H1 (cell line): ENCODE measurements around the gene GHRL. TPM values are rescaled to one million over a fixed set of nuclear protein-coding genes. Genes with fewer than 3 reads are reported as not detected.

Source experiments
- CTCF ChIA-PET: fragments of 300-600 bp; sonication (Branson Sonifier 250); formaldehyde crosslinking; loops from one replicate; lab custom pipeline; 2021; ENCODE audit not compliant: partially characterized antibody; lab: Charles Lee
- POLR2A ChIA-PET: fragments of 300-600 bp; sonication (Branson Sonifier 250); formaldehyde crosslinking; loops from one replicate; lab custom pipeline; 2021; ENCODE audit warnings: inconsistent platforms; ENCODE audit not compliant: partially characterized antibody; lab: Charles Lee
- DNase-seq, 2 experiments: peaks; one replicate each; pipeline versions ENCODE4 v3.0.0 to v3.0.0-alpha.2; 2010 to 2022; ENCODE audit warnings: low spot score in 2 of 2, low read depth in 1 of 2, mixed read lengths in 1 of 2
- FAIRE-seq: peaks from 2 replicates; lab custom pipeline; 2011; peaks lifted over from hg19 to GRCh38; lab: Jason Lieb, UNC
- H2AFZ ChIP-seq: 2 replicates; pipeline ENCODE4 v1.8.1; 2012; ENCODE audit warnings: low read length, inconsistent platforms
- H2AK5ac ChIP-seq: 2 replicates; pipeline ENCODE4 v1.6.1; 2013; ENCODE audit warnings: low read depth, low read length
- H2BK120ac ChIP-seq: replicated peaks from 2 replicates; pipeline ENCODE3; 2013; ENCODE audit warnings: low read depth, low read length, inconsistent platforms
- H2BK12ac ChIP-seq: 2 replicates; pipeline ENCODE4 v1.6.1; 2013; ENCODE audit warnings: low read depth, low read length
- H2BK15ac ChIP-seq: 2 replicates; pipeline ENCODE4 v1.6.1; 2013; ENCODE audit warnings: low read length
- H2BK20ac ChIP-seq: 2 replicates; pipeline ENCODE4 v1.6.1; 2013; ENCODE audit warnings: low read length
- H2BK5ac ChIP-seq: 2 replicates; pipeline ENCODE4 v1.6.1; 2013; ENCODE audit warnings: low read depth, low read length
- H3K14ac ChIP-seq: 2 replicates; pipeline ENCODE4 v1.6.1; 2013; ENCODE audit warnings: inconsistent platforms; ENCODE audit not compliant: insufficient read length
- H3K18ac ChIP-seq: 2 replicates; pipeline ENCODE4 v1.6.1; 2013; ENCODE audit warnings: low read length; ENCODE audit errors: extremely low read depth
- H3K23ac ChIP-seq: 2 replicates; pipeline ENCODE4 v1.6.1; 2013; ENCODE audit warnings: inconsistent platforms; ENCODE audit not compliant: insufficient read length
- H3K23me2 ChIP-seq: 2 replicates; pipeline ENCODE4 v1.6.1; 2013; ENCODE audit warnings: low read depth, low read length
- H3K27ac ChIP-seq: 2 replicates; pipeline ENCODE4 v1.6.1; 2011; ENCODE audit warnings: low read depth, low read length, inconsistent platforms
- H3K27me3 ChIP-seq, 4 experiments: replicated peaks in 1 of 4; 1 replicate in 1 of 4; 2 replicates in 3 of 4; pipeline versions ENCODE4 v1.6.1 to v1.8.1; 2011 to 2013; ENCODE audit warnings: low read length in 3 of 4, mild to moderate bottlenecking in 3 of 4, inconsistent platforms in 2 of 4, mixed read lengths in 2 of 4, moderate library complexity in 1 of 4; ENCODE audit not compliant: control insufficient read depth in 3 of 4, insufficient read depth in 3 of 4; ENCODE audit errors: extremely low read depth in 1 of 4
- H3K36me3 ChIP-seq, 4 experiments: 2 replicates each; pipeline versions ENCODE4 v1.6.1 to v1.8.1; 2011 to 2013; ENCODE audit warnings: mild to moderate bottlenecking in 4 of 4, low read length in 3 of 4, moderate library complexity in 2 of 4, control low read depth in 1 of 4, inconsistent platforms in 1 of 4; ENCODE audit not compliant: insufficient read depth in 4 of 4, control insufficient read depth in 2 of 4
- H3K4ac ChIP-seq: replicated peaks from 2 replicates; pipeline ENCODE3; 2013; ENCODE audit warnings: low read length, low read depth, mixed read lengths, inconsistent platforms; ENCODE audit not compliant: insufficient read length
- H3K4me1 ChIP-seq, 4 experiments: replicated peaks in 1 of 4; 1 replicate in 1 of 4; 2 replicates in 3 of 4; pipeline versions ENCODE4 v1.6.1 to v1.8.1; 2011 to 2013; ENCODE audit warnings: low read length in 3 of 4, inconsistent platforms in 2 of 4, mixed read lengths in 1 of 4; ENCODE audit not compliant: insufficient read depth in 4 of 4, control insufficient read depth in 3 of 4
- H3K4me2 ChIP-seq, 2 experiments: 2 replicates each; pipeline versions ENCODE4 v1.6.1 to v1.8.1; 2011 to 2013; ENCODE audit warnings: low read depth in 2 of 2, low read length in 2 of 2, control low read depth in 1 of 2, inconsistent platforms in 1 of 2, mild to moderate bottlenecking in 1 of 2; ENCODE audit not compliant: insufficient read depth in 1 of 2
- H3K4me3 ChIP-seq, 4 experiments: fragments of 200-600, 300-600 bp in 1 of 4; sonication (generic), shearing (Covaris generic), sonication (Bioruptor Twin) in 1 of 4; 2 replicates each; pipeline versions ENCODE4 v1.5.1 to v1.8.1; 2011 to 2016; ENCODE audit warnings: low read length in 4 of 4, low read depth in 3 of 4, control low read depth in 2 of 4, inconsistent platforms in 2 of 4, mild to moderate bottlenecking in 2 of 4, mixed read lengths in 1 of 4, moderate library complexity in 1 of 4; ENCODE audit not compliant: insufficient read depth in 2 of 4; ENCODE audit errors: extremely low read depth in 1 of 4
- H3K56ac ChIP-seq: replicated peaks from 2 replicates; pipeline ENCODE3; 2013; ENCODE audit warnings: low read depth, mild to moderate bottlenecking, mixed read lengths, low read length, inconsistent platforms; ENCODE audit not compliant: insufficient read length
- H3K79me1 ChIP-seq: 2 replicates; pipeline ENCODE4 v1.6.1; 2013; ENCODE audit warnings: low read depth, low read length, control low read depth
- H3K79me2 ChIP-seq, 2 experiments: 2 replicates each; pipeline versions ENCODE4 v1.6.1 to v1.8.1; 2012 to 2013; ENCODE audit warnings: low read length in 2 of 2, mild to moderate bottlenecking in 2 of 2, inconsistent platforms in 1 of 2; ENCODE audit not compliant: insufficient read depth in 2 of 2, control insufficient read depth in 1 of 2
- H3K9ac ChIP-seq, 4 experiments: replicated peaks in 1 of 4; 1 replicate in 1 of 4; 2 replicates in 3 of 4; pipeline versions ENCODE4 v1.6.1 to v1.8.1; 2011 to 2013; ENCODE audit warnings: low read depth in 3 of 4, low read length in 3 of 4, control low read depth in 2 of 4, mild to moderate bottlenecking in 2 of 4, moderate library complexity in 2 of 4, inconsistent platforms in 1 of 4; ENCODE audit errors: extremely low read depth in 1 of 4
- H3K9me3 ChIP-seq, 2 experiments: 2 replicates each; pipeline versions ENCODE4 v1.6.1 to v1.8.1; 2012 to 2013; ENCODE audit warnings: mild to moderate bottlenecking in 2 of 2, moderate library complexity in 2 of 2, control low read depth in 1 of 2, inconsistent platforms in 1 of 2, low read depth in 1 of 2, low read length in 1 of 2, mixed read lengths in 1 of 2; ENCODE audit not compliant: insufficient read depth in 2 of 2
- H4K20me1 ChIP-seq, 2 experiments: replicated peaks in 1 of 2; 2 replicates each; pipeline versions ENCODE3 to v1.8.1; 2011 to 2013; ENCODE audit warnings: inconsistent platforms in 2 of 2, low read length in 2 of 2, mild to moderate bottlenecking in 1 of 2; ENCODE audit not compliant: insufficient read depth in 2 of 2, control insufficient read depth in 1 of 2
- H4K5ac ChIP-seq: 2 replicates; pipeline ENCODE4 v1.6.1; 2013; ENCODE audit warnings: low read length, low read depth, mixed read lengths, inconsistent platforms; ENCODE audit not compliant: insufficient read length
- H4K8ac ChIP-seq: 2 replicates; pipeline ENCODE4 v1.8.0; 2013; ENCODE audit warnings: mild to moderate bottlenecking, moderate library complexity, low read length, inconsistent platforms; ENCODE audit not compliant: insufficient read depth; ENCODE audit errors: extremely low read depth
- H4K91ac ChIP-seq: replicated peaks from 2 replicates; pipeline ENCODE3; 2013; ENCODE audit warnings: low read length, mixed read lengths, inconsistent platforms; ENCODE audit not compliant: insufficient read length
- EGR1 ChIP-seq: IDR thresholded peaks from 2 replicates; pipeline ENCODE4 v1.6.1; 2011; ENCODE audit warnings: low read depth, low read length, borderline replicate concordance
- RAD21 ChIP-seq, 2 experiments: IDR thresholded peaks in 1 of 2; conservative IDR thresholded peaks in 1 of 2; 2 replicates each; pipeline ENCODE4 v1.6.1; 2011; ENCODE audit warnings: low read depth in 2 of 2, low read length in 2 of 2, improper control_type of control experiment in 1 of 2, inconsistent platforms in 1 of 2, mild to moderate bottlenecking in 1 of 2, moderate library complexity in 1 of 2
- SIRT6 ChIP-seq: IDR thresholded peaks from one replicate; pipeline ENCODE4 v1.7.1; 2012; ENCODE audit warnings: low read length, inconsistent platforms
- WGBS, 2 experiments: shearing (Covaris generic) in 1 of 2; methylation state at CpG; one replicate each; pipeline versions ENCODE4 v1.1.6 to v1.1.7; 2013 to 2015; ENCODE audit warnings: low lambda C conversion rate in 2 of 2, mixed read lengths in 2 of 2, inconsistent platforms in 1 of 2, low coverage in 1 of 2, missing lambda C conversion rate in 1 of 2; ENCODE audit not compliant: insufficient replicate concordance in 2 of 2, insufficient coverage in 1 of 2, insufficient read length in 1 of 2; ENCODE audit errors: extremely low coverage in 1 of 2, missing lambda C conversion rate in 1 of 2; 5-methylcytosine and 5-hydroxymethylcytosine counted together
- polyA plus RNA-seq, 7 experiments: library from polyadenylated mRNA; depleted of rRNA in 3 of 7; stranded (reverse) in 5 of 7; unstranded in 2 of 7; fragments of >200 nt in 5 of 7; fragments of 200-250 nt in 2 of 7; gene quantifications; 1 replicate in 5 of 7; 2 replicates in 1 of 7; 4 replicates in 1 of 7; pipeline versions ENCODE4 v1.2.1 to v1.2.3, GENCODE V29; 2011 to 2013; ENCODE audit warnings: missing spikeins in 2 of 7, mixed read lengths in 2 of 7
- total RNA-seq: library from RNA; stranded (reverse); fragmentation: NEBNext Ultra II Directional; extraction: Animal tissue kit (Norgen Biotek cat#: 25700); gene quantifications from 2 replicates; pipeline ENCODE4 v1.2.1, GENCODE V29; 2021
- TF ChIP-seq, protein P1 (sequence below), 3 experiments: IDR thresholded peaks; 1 replicate in 2 of 3; 2 replicates in 1 of 3; pipeline versions ENCODE4 v1.5.1 to v1.6.1; 2011; ENCODE audit warnings: low read length in 3 of 3, mild to moderate bottlenecking in 3 of 3, inconsistent platforms in 2 of 3, low read depth in 1 of 3, moderate library complexity in 1 of 3; ENCODE audit not compliant: insufficient read depth in 1 of 3; ENCODE audit errors: control extremely low read depth in 1 of 3

Gene GHRL
- total and polyA plus RNA-seq, 2 of the 8 experiments (the other 6 are each of a cell fraction or from before 2014, with no cell fraction given) = 0.32 to 0.35 TPM

DNA sequence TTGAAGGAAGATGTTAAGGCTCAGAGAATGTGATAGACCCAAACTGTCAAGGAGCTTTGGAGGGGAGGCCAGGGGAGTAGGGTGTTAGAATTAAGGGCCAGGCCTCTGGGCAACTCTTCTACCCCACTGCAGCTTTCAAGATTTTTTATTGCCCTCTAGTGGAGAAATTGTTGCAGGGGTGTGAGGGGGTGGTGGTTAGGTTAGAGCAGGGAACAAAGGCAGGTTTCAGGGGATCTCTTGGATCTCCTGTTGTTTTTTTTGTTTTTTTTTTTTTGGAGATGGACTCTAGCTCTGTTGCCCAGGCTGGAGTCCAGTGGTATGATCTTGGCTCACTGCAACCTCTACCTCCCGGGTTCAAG lies 29.6 kb upstream of the GHRL start:
- Histone ChIP-seq H4K91ac (no peak overlapping the region), H3K9me3 (no peaks in the 10 kb centered on the region), H3K14ac (no peak overlapping the region), H4K8ac (0 out of 2 replicates have a peak overlapping the region, but pooled peaks have one; percentile 19), H3K23me2 (peaks cover 7% of the 10 kb centered on the region; the same call in 1 of the 2 replicates), H3K36me3 (peaks cover 6 to 15% (median 14%) of the 10 kb centered on the region in 4 experiments), H4K20me1 (peaks cover 3 to 4% of the 10 kb centered on the region in 2 experiments), H2BK5ac (no peak overlapping the region), H4K5ac (no peak overlapping the region), H2AFZ (no peak overlapping the region), H3K79me2 (peaks cover 11 to 25% of the 10 kb centered on the region in 2 experiments), H2BK120ac (no peak overlapping the region), H3K4me2 (no peak overlapping the region), H3K4me3 (no peak overlapping the region), H3K27ac (no peak overlapping the region), H2AK5ac (no peak overlapping the region), H3K4me1 (peaks cover 0 to 4% (median 3%) of the 10 kb centered on the region in 4 experiments; a peak in 5 of 7 replicates), H2BK12ac (0 out of 2 replicates have a peak overlapping the region, but pooled peaks have one; percentile 29), H2BK15ac (peak overlapping the region; percentile 36; the same call in 1 of the 2 replicates), H3K79me1 (peaks cover 4% of the 10 kb centered on the region; the same call in 1 of the 2 replicates), H3K4ac (no peak overlapping the region), H3K56ac (no peak overlapping the region), H3K27me3 (peaks cover 0 to 4% (median 0%) of the 10 kb centered on the region in 4 experiments; a peak in 2 of 7 replicates), H2BK20ac (no peak overlapping the region), H3K18ac (no peak overlapping the region), H3K23ac (no peak overlapping the region), H3K9ac (no peak overlapping the region)
- ChIA-PET POLR2A (interaction anchor here (1.2 to 2.1 kb wide), 2 partner anchors 74 to 180 kb away, joined by 3 to 6 read pairs; partner anchors contain the start of genes TATDN2 and VHL), CTCF (interaction anchor here (0.9 to 2.6 kb wide), 17 partner anchors 8 to 563 kb away, joined by 3 to 12 read pairs (median 3); no protein-coding TSS in a partner anchor)
- FAIRE-seq (peak; percentile 7), DNase-seq (no peak)
- 78% methylated on average over 1 of the region's 1 CpG; no CpG with 5 or more reads in 1 of the 2 experiments for WGBS, 2 experiments
- TF ChIP-seq RAD21 (IDR thresholded peaks at IDR 0.05 in 1 of 2, conservative IDR thresholded peaks at IDR 0.05 in 1 of 2; ENCODE audit: low read depth in 2 of 2, low read length in 2 of 2) = peak; percentile 49 to 57
- TF ChIP-seq SIRT6 = no peak
- TF ChIP-seq, protein P1, sequence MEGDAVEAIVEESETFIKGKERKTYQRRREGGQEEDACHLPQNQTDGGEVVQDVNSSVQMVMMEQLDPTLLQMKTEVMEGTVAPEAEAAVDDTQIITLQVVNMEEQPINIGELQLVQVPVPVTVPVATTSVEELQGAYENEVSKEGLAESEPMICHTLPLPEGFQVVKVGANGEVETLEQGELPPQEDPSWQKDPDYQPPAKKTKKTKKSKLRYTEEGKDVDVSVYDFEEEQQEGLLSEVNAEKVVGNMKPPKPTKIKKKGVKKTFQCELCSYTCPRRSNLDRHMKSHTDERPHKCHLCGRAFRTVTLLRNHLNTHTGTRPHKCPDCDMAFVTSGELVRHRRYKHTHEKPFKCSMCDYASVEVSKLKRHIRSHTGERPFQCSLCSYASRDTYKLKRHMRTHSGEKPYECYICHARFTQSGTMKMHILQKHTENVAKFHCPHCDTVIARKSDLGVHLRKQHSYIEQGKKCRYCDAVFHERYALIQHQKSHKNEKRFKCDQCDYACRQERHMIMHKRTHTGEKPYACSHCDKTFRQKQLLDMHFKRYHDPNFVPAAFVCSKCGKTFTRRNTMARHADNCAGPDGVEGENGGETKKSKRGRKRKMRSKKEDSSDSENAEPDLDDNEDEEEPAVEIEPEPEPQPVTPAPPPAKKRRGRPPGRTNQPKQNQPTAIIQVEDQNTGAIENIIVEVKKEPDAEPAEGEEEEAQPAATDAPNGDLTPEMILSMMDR (IDR thresholded peaks at IDR 0.05; ENCODE audit: control extremely low read depth in 1 of 3, insufficient read depth in 1 of 3, low read depth in 1 of 3, low read length in 3 of 3) = peak in 2 of 3 experiments; percentile 48 to 57; a peak in 3 of 4 replicates
- TF ChIP-seq EGR1 = 0 out of 2 replicates have a peak, but pooled peaks have one; percentile 45
